Activated naive CD8-positive, alpha-beta T cell treated with anti-CD3 and anti-CD28 coated beads, Interleukin-2, amount 50 U/mL, for 24 hours (primary cell): ENCODE measurements around the gene IGF1R.

Experiments
- ATAC-seq: fragments of 150-1000 bp; cut with Tn5 transposase; one replicate; pipeline ENCODE4 v1.10.0; 2021
- DNase-seq: peaks from one replicate; pipeline ENCODE4 v3.0.0; 2021
- H3K27ac Mint-ChIP-seq: one replicate; pipeline ENCODE4 v1.8.0; 2021; ENCODE audit warnings: mild to moderate bottlenecking, mixed read lengths
- H3K27me3 Mint-ChIP-seq: one replicate; pipeline ENCODE4 v1.8.0; 2021; ENCODE audit warnings: mixed read lengths
- H3K36me3 Mint-ChIP-seq: one replicate; pipeline ENCODE4 v1.8.0; 2021; ENCODE audit warnings: low read depth, mixed read lengths
- H3K4me1 Mint-ChIP-seq: one replicate; pipeline ENCODE4 v1.8.0; 2021; ENCODE audit warnings: mixed read lengths
- H3K4me3 Mint-ChIP-seq: one replicate; pipeline ENCODE4 v1.8.0; 2021; ENCODE audit warnings: mild to moderate bottlenecking, moderate library complexity, mixed read lengths
- H3K9me3 Mint-ChIP-seq: one replicate; pipeline ENCODE4 v1.8.0; 2021; ENCODE audit warnings: mixed read lengths

IGF1R gene

DNA sequence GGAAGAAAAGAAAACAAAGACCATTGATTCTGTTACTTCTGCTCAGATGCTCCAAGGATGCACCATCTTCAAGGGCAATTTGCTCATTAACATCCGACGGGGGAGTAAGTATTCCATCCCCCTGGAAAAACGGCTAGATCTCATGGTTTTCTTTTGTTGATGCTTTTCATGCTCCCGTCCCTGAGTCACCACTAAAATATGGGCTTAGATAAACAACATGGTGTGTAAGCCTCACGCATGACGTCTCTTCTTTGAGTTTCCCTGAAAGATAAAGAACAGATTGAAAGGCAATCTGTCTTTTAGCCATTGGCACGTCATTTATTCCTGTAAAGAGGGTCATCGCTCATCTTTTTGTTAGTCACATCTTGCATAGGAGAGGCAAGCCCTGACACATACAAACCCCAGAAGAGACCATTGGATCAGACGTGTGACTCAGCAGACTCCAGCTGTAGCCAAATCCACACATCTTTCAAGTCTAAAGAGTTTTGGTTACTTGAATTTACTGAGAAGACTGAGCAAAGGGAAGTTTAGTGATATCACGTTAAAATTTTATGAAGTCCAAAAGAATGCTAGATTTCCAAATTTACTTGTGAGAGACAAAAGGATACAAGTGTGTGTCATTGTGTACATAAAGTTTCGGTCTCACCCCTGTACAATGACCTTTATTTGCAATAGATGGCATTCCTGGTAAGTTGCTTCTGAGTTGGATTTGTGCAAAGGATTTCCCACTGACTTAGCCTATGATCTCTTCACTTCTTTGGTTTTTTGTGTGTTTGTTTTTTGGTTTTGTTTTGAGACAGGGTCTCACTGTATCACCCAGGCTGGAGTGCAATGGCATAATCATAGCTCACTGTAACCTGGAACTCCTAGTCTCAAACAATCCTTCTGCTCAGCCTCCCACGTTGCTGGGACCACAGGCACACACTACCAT lies 248.7 kb downstream of the IGF1R start:
- Mint-ChIP-seq H3K36me3 (peaks cover 7% of the 10 kb centered on the region), H3K27ac (peak overlapping the region; percentile 3), H3K27me3 (no peaks in the 10 kb centered on the region), H3K4me3 (no peak overlapping the region), H3K4me1 (peaks cover 3% of the 10 kb centered on the region), H3K9me3 (no peaks in the 10 kb centered on the region)
- DNase-seq (no peak), ATAC-seq (no peak)

DNA sequence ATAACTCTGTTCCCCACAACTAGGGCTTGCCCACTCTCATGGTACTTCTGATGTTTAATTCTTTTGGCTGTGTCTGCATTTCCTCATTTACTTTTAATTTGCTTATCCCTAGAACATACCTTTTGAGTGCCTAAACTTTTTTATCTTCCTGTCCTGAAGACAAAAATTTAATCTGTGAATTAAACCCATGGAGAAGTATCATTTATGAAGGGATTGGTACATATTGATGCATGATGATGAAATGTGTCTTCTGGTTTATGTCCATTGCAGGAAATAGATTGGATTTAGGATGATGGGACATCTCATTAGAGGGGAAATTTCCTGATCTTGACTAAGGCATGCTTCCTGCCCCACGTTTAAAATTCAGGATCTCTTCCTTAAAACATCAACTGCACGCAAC lies 249.8 kb downstream of the IGF1R start:
- Mint-ChIP-seq H3K4me3 (no peak overlapping the region), H3K36me3 (peaks cover 7% of the 10 kb centered on the region), H3K27me3 (no peaks in the 10 kb centered on the region), H3K9me3 (no peaks in the 10 kb centered on the region), H3K4me1 (peaks cover 5% of the 10 kb centered on the region), H3K27ac (no peak overlapping the region)
- DNase-seq (no peak), ATAC-seq (no peak)

DNA sequence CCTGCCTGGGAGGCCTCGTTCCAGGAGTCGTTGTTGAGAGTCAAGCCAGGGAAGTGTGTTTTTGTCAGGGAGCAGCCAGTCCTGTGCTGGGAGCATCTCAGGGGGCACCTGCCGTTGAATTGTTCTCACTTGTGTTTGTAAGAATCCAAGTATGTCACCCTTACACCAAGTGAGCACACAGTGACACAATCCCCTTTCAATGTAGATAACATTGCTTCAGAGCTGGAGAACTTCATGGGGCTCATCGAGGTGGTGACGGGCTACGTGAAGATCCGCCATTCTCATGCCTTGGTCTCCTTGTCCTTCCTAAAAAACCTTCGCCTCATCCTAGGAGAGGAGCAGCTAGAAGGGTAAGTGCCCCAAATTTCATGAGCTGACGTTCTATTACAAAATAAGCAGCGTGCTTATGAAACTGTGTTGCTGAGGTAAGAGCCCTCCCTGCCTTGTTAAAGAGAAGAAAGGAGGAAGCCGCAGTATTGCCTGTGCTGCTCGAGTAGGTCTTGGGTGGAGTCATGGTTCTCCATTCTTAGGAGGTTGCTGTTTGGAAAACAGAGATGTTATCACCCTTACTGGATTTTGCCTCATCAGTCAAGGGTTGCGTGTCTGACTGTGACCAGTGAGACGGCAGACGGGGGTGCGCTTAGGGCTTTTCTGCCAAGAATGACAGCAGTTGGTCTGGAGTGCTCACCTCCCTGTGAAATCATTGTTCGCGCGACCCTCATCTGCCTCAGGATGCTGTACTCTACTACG lies 251.1 kb downstream of the IGF1R start:
- no peaks in the 10 kb centered on the region for H3K9me3 Mint-ChIP-seq
- ATAC-seq, result no peak
- no peak overlapping the region for H3K27ac Mint-ChIP-seq

DNA sequence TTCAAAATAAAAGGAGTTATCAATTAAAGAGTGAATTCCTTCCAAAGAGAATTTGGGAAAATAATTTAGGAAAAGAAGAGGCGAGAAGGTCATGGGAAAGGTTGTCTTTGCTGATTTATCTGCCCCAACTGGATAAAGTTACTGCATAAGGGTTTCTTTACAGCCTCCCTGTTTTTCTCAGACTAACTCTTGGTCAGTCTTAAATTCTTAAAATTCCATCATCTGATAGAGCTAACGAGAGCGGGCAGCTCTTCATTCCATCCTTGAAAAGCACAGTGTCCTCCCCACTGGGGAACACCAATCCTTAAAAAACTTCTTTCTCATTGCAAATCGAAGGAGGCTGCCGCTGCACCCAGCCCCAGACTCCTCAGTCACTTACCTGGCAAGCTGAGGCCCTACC lies 252.0 kb downstream of the IGF1R start:
- DNase-seq (no peak), ATAC-seq (no peak)
- Mint-ChIP-seq H3K4me1 (peaks cover 13% of the 10 kb centered on the region), H3K9me3 (no peaks in the 10 kb centered on the region), H3K36me3 (peaks cover 8% of the 10 kb centered on the region), H3K27ac (no peak overlapping the region), H3K27me3 (no peaks in the 10 kb centered on the region), H3K4me3 (no peak overlapping the region)

More for the DNA sequence above, 251.1 kb downstream of the IGF1R start:
- Mint-ChIP-seq H3K4me1 (peaks cover 13% of the 10 kb centered on the region), H3K4me3 (no peak overlapping the region), H3K27me3 (no peaks in the 10 kb centered on the region), H3K36me3 (peaks cover 8% of the 10 kb centered on the region)
- no peak for DNase-seq

DNA sequence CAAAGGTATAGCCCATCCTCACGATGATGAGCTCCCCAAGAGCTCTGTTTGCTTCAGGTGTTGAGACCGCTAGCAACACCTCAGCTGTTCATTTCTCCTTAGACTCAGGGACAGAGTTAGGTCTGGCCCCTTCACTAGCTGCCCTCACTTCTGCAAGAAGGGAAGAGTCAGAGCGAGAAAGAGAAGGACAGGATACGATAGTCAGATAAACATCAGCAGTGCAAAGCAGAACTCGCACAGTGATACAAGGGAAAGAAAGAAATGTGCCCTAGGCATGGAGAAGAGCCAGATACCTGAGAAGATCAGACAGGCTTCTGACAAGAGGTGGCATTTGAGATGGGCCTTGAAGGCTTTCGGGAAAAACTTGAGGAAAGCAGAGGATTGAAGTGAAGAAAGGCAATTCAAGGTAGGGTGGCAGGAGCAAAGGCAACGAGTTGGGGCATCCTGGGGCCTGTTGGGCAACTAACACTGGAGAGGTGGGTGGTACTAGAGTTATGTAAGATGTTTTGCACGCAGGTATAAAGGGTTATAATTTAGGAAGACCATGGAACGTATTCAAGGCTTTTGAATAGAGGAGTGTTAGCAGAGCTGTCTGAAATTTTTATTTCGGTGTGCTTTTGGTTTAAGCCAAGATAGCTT lies 253.2 kb downstream of the IGF1R start:
- Mint-ChIP-seq H3K4me3 (no peak overlapping the region), H3K27me3 (no peaks in the 10 kb centered on the region), H3K27ac (no peak overlapping the region), H3K36me3 (peaks cover 8% of the 10 kb centered on the region), H3K9me3 (no peaks in the 10 kb centered on the region), H3K4me1 (peaks cover 13% of the 10 kb centered on the region)
- DNase-seq (no peak), ATAC-seq (no peak)

DNA sequence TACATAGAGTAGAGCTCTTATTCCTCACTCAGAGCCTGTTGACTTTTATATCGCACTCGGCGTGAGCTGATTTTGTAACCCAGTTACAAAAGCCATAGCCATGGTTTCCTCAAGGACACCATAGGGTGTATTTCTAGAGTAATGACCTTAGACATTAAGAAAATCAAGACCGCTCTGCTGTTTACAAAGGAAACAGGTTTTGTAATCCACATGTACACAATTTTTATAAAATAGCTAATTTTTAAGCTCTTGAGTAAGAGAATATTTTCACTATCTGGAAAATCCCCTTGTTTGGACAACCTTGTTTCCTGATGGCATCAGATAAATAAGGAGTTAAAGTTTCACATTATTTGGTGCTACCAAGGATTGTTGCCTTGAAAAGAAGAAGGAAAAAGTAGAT lies 254.6 kb downstream of the IGF1R start:
- no peaks in the 10 kb centered on the region for H3K9me3 Mint-ChIP-seq
- H3K36me3 Mint-ChIP-seq, result peaks cover 3% of the 10 kb centered on the region
- no peak for ATAC-seq
- H3K27ac Mint-ChIP-seq, result no peak overlapping the region
- no peaks in the 10 kb centered on the region for H3K27me3 Mint-ChIP-seq
- peaks cover 13% of the 10 kb centered on the region for H3K4me1 Mint-ChIP-seq
- no peak for DNase-seq
- H3K4me3 Mint-ChIP-seq, result no peak overlapping the region

DNA sequence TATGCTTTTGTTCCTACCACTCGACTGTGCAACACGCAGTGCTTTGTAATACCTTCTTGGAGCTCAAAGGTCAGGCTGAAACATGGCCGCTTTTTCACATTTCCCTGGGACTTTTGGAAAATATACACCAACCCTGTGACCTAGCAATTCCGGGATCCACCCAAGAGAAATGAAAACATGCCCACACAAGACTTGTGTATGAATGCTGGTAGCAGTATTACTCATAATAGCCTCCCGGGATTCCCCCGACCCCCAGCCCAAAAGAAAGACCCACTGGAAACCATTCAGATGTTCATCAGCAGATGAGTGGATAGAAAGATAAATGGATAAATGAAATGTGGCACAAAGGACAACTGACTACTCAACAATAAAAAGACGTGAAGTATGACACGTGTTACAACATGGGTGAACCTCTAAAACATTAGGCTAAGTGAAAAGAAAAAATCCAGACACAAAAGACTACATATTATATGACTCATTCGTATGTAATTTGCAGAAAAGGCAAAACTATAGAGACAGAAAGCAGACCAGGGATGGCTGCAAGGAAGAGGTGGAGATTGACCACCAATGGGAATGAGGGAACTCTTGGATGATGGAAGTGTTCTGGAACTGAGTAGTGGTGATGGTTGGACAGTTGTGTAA lies 255.2 kb downstream of the IGF1R start:
- peak; percentile 10 for DNase-seq
- Mint-ChIP-seq H3K27me3 (no peaks in the 10 kb centered on the region), H3K4me1 (peaks cover 13% of the 10 kb centered on the region), H3K4me3 (no peak overlapping the region), H3K36me3 (peaks cover 3% of the 10 kb centered on the region), H3K27ac (peak overlapping the region; percentile 12), H3K9me3 (no peaks in the 10 kb centered on the region)
- no peak for ATAC-seq

DNA sequence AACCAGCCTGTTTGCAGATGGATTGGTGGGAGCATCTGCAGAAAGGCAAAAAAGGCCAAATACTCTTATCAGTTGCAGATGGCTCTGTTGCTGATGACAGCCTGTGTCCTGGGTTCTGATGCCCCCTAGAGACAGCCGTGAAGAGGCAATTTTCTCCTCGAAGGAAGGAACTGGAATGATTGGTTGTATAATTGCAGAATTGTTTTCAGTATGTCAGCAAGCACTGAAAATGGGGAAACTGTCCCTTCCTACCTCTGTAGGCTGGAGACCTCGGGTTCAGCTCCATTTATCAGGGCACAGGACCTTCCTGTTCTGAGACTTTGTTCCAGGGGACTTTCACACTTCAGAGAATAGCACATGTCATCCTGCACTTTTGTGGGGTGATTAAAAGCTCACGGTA lies 256.2 kb downstream of the IGF1R start:
- no peaks in the 10 kb centered on the region for H3K9me3 Mint-ChIP-seq
- peaks cover 13% of the 10 kb centered on the region for H3K4me1 Mint-ChIP-seq
- H3K27me3 Mint-ChIP-seq, result no peaks in the 10 kb centered on the region
- ATAC-seq (no peak), DNase-seq (peak; percentile 4)
- no peak overlapping the region for H3K4me3 Mint-ChIP-seq
- H3K36me3 Mint-ChIP-seq, result peaks cover 4% of the 10 kb centered on the region
- no peak overlapping the region for H3K27ac Mint-ChIP-seq

DNA sequence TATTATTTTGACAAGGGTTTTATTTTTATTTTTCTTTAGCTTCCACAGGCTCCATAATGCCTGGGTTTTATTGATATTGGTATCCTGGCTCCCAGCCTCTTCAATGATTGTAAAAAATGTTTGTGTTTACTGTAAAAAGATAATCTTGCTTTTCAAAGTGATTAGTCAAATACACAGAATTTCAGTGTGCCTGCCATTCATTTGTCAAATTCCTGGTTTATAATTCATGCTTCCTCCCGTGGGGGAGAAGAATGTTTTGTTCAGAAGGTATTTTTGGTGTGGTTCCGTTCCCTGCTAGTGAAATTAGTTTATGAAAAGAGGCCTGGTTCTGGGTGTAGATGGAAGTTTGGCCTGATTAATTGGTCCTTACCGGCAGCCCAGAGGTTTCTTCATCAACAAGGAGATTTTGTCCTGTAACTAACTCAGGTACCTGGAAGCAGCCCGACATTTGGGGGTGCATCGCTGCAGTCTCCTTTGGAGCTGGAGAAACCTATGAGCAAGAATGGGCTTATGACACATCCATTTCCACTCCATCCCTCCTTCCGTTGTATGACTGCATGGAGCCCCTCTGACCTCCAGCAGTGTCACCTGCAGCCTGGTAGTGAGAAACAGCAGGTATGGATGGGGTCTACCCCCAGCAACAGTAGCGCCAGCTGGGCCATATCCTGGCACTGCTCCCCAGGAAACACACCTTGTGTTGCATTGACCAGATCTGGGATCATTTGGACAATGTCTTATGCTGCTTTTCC lies 257.8 kb downstream of the IGF1R start:
- Mint-ChIP-seq H3K27me3 (no peaks in the 10 kb centered on the region), H3K36me3 (peaks cover 7% of the 10 kb centered on the region), H3K9me3 (no peaks in the 10 kb centered on the region), H3K27ac (no peak overlapping the region), H3K4me3 (no peak overlapping the region), H3K4me1 (peaks cover 13% of the 10 kb centered on the region)
- no peak for ATAC-seq
- no peak for DNase-seq

DNA sequence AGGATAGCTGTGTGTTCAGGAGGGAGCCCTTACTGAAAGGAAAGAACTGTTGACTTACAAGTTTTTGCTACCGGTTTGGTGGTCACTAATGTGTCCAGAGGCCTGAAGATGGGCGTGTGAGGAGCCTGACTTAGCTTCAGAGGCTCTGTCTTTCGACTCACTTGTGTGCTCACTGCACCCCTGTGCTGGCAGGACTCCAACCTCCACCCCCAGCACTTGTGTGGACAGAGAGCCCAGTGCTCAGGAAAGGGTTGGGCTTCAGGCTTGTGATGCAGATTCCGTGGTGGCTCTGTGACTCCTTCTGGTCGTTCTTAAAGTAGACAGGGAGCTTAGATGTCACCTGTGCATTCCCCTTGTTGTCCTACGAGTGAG lies 258.4 kb downstream of the IGF1R start:
- H3K9me3 Mint-ChIP-seq, result no peaks in the 10 kb centered on the region
- peaks cover 7% of the 10 kb centered on the region for H3K36me3 Mint-ChIP-seq
- H3K4me3 Mint-ChIP-seq, result no peak overlapping the region
- H3K27ac Mint-ChIP-seq, result no peak overlapping the region
- no peak for ATAC-seq
- peaks cover 9% of the 10 kb centered on the region for H3K4me1 Mint-ChIP-seq
- DNase-seq, result no peak
- no peaks in the 10 kb centered on the region for H3K27me3 Mint-ChIP-seq

DNA sequence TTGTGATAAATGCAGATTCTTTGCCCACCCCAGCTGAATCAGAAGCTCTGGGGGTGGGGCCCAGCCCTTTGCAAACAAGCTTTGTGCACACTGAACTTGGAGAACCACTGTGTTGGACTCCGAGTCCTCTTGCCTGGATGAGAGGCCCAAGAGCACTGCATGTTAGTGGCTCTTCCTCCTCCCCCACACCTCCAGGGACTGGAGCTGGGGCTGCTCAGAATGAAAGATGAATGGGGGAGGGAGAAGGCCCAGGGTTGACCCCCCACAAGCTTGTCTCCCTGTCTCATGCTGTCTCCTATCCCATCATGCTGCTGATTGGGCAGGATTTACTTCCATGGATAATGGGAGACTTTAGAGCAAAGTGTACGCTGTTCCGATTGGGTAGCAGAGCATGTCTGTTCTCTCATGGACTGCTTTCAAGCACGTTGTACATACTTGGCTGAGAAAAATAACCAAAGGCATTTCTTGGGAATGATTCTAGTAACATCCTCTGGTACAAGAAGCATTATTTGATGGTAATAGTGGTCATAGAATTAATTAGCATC lies 259.7 kb downstream of the IGF1R start:
- peaks cover 8% of the 10 kb centered on the region for H3K4me1 Mint-ChIP-seq
- no peak for DNase-seq
- no peak overlapping the region for H3K4me3 Mint-ChIP-seq
- H3K27ac Mint-ChIP-seq, result no peak overlapping the region
- H3K27me3 Mint-ChIP-seq, result no peaks in the 10 kb centered on the region
- ATAC-seq, result no peak
- H3K36me3 Mint-ChIP-seq, result peaks cover 10% of the 10 kb centered on the region
- no peaks in the 10 kb centered on the region for H3K9me3 Mint-ChIP-seq

DNA sequence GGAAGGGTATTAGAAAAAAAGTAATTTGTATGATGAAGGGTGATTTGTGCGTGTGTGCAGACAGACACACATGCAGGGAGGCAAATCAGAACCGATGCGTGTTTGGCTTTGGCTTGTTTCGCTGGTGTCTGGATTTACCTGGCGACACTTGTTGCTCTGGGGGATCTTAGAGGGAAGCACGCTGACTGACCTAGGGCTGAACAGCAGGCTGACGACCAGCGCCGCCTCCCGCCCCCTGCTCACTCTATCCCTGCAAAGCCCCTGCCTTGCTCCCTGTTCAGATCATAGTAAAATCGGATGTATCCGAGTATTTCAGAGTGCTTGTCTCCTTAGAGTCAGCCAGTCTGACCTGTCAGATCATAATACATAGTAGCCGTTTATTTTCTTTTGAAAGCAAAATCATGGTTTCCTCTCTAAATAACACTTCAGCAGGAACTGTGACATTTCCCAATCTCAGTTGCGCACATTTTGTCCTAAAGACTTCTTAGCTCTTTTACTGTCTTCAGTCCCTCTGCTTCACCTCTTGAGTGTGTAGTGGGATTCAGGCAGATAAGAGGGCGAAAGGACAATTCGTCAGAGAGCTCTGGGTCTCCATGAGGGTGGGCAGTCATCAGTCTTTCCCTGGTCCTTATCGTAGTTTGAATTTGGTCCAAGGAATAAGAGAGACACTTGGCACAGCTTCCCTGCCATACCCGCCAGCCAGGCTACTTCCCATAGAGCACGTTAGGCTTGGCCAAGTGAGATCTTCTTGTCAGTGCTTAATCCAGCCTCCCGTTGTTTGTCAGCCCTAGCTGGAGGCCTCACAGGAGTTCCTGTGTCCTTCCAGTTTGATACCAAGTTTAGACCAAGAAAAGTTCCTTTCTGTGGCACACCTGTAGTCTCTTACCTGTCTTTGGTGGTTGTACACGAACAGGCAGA lies 261.9 kb downstream of the IGF1R start:
- no peak overlapping the region for H3K4me3 Mint-ChIP-seq
- ATAC-seq, result no peak
- no peak overlapping the region for H3K27ac Mint-ChIP-seq
- H3K9me3 Mint-ChIP-seq, result no peaks in the 10 kb centered on the region
- no peaks in the 10 kb centered on the region for H3K27me3 Mint-ChIP-seq
- no peak for DNase-seq
- peaks cover 10% of the 10 kb centered on the region for H3K36me3 Mint-ChIP-seq
- H3K4me1 Mint-ChIP-seq, result no peaks in the 10 kb centered on the region

DNA sequence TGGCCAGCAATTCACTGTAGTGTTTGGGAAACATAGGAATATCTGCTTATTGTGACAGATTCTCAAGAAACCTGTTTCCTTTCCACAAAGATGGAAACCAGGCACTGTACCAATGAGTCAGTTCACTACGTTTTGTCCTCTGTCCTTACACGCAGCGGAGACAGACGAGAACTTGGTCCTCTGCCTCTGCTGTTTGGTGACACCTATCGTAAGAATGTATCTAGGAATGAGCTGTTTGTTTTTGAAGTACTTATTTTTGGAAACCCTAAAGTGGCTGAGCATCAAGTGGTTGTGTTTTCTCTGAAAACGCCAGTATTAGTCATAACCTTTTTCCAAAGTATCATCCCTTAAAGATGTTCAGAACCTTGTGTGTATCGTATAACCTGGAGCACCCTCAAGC lies 266.3 kb downstream of the IGF1R start:
- no peak overlapping the region for H3K4me3 Mint-ChIP-seq
- H3K9me3 Mint-ChIP-seq, result no peaks in the 10 kb centered on the region
- ATAC-seq, result no peak
- no peak overlapping the region for H3K27ac Mint-ChIP-seq
- H3K36me3 Mint-ChIP-seq, result peaks cover 18% of the 10 kb centered on the region
- no peaks in the 10 kb centered on the region for H3K27me3 Mint-ChIP-seq
- DNase-seq, result no peak
- H3K4me1 Mint-ChIP-seq, result peaks cover 2% of the 10 kb centered on the region
